CD4-positive, alpha-beta T cell treated with Interleukin-6 for 4 hours (primary cell): Measurements from ENCODE around the gene RUNX3.
"Not testable (repeated sequence)": the region's sequence is repeated elsewhere in the genome, so short reads cannot be mapped to it uniquely, and the experiment has no call there.

Experiments
- DNase-seq: peaks from one replicate; pipeline ENCODE4 v3.0.0-alpha.2; 2020; ENCODE audit warnings: mixed read lengths

The RUNX3 gene

GRCh38 chr1:24911651-24912155 lies 18.4 kb downstream of the RUNX3 start:
- DNase-seq = no peak

GRCh38 chr1:24910751-24911650 lies 19.1 kb downstream of the RUNX3 start:
- DNase-seq = peak; percentile 73

GRCh38 chr1:24910210-24910609 lies 19.9 kb downstream of the RUNX3 start:
- DNase-seq = no peak

GRCh38 chr1:24909388-24909898 lies 20.6 kb downstream of the RUNX3 start:
- DNase-seq = no peak

GRCh38 chr1:24908591-24909259 lies 21.4 kb downstream of the RUNX3 start:
- no peak for DNase-seq

- not testable (repeated sequence) for DNase-seq
Observed at GRCh38 chr1:24907587-24908294, 22.3 kb downstream of the RUNX3 start.

- DNase-seq = no peak
Observed at GRCh38 chr1:24906760-24907490, 23.2 kb downstream of the RUNX3 start.

GRCh38 chr1:24905979-24906720 lies 23.9 kb downstream of the RUNX3 start:
- DNase-seq = no peak

- DNase-seq = no peak
Observed at GRCh38 chr1:24905355-24905978, 24.6 kb downstream of the RUNX3 start.

- DNase-seq = no peak
Observed at GRCh38 chr1:24904731-24905354, 25.2 kb downstream of the RUNX3 start.

- no peak for DNase-seq
Observed at GRCh38 chr1:24903955-24904730, 25.9 kb downstream of the RUNX3 start.

- DNase-seq = no peak
Observed at GRCh38 chr1:24903560-24903954, 26.5 kb downstream of the RUNX3 start.

GRCh38 chr1:24903011-24903461 lies 27.0 kb downstream of the RUNX3 start:
- DNase-seq = no peak

GRCh38 chr1:24902471-24902891 lies 27.6 kb downstream of the RUNX3 start:
- DNase-seq = no peak

GRCh38 chr1:24901791-24902470 lies 28.1 kb downstream of the RUNX3 start:
- no peak for DNase-seq

GRCh38 chr1:24900985-24901781 lies 28.9 kb downstream of the RUNX3 start:
- no peak for DNase-seq

- no peak for DNase-seq
Observed at GRCh38 chr1:24900486-24900849, 29.6 kb downstream of the RUNX3 start.
